ENCODE measurements around the gene MED15.

DNA sequence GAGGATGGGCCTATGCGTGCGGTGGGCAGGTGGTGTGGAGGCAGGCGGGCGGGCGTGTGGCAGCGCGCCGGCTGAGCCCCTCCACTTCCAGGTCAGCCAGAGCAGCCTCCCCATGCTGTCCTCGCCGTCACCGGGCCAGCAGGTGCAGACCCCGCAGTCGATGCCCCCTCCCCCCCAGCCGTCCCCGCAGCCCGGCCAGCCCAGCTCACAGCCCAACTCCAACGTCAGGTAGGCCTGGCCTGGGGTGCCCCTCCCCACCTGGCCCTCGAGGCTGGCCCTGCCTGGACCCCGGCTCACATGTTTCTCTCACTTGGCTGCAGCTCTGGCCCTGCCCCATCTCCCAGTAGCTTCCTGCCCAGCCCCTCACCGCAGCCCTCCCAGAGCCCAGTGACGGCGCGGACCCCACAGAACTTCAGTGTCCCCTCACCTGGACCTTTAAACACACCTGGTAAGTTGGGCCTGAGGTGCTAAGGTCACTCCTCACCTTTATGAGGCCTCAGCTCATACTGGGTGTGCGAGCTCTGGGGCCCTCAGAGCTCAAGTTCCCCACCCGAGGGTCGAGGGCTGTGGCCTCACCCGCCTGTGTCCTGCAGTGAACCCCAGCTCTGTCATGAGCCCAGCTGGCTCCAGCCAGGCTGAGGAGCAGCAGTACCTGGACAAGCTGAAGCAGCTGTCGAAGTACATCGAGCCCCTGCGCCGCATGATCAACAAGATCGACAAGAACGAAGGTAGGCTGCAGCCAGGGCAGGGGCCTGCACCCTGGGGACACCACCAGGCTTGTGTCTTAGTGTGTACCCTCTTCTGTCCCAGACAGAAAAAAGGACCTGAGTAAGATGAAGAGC lies 75.3 kb downstream of the MED15 start:
- TF ChIP-seq TAF1 (IDR thresholded peaks at IDR 0.05; ENCODE audit: low read depth, low read length) (no peak), POLR2AphosphoS5 (IDR thresholded peaks at IDR 0.05; ENCODE audit: low read depth, low read length) (no peak), POLR2A (IDR thresholded peaks at IDR 0.05; ENCODE audit: low read depth, low read length) (no peak), SPI1 (IDR thresholded peaks at IDR 0.05; ENCODE audit: low read depth, low read length) (no peak)
